ENCODE results near the gene OR52N1.

GRCh38 chr11:5809905-5810795 lies 19.1 kb upstream of the OR52N1 start:
- TF ChIP-seq CSDC2 (CRISPR knock-in tag; IDR thresholded peaks at IDR 0.05) (no peak), RARB (CRISPR knock-in tag; IDR thresholded peaks at IDR 0.05) (no peak), ZFP3 (CRISPR knock-in tag; IDR thresholded peaks at IDR 0.05) (no peak), ISL1 (CRISPR knock-in tag; IDR thresholded peaks at IDR 0.05) (no peak), PATZ1 (CRISPR knock-in tag; IDR thresholded peaks at IDR 0.05; ENCODE audit: borderline replicate concordance) (no peak), TOX (CRISPR knock-in tag; IDR thresholded peaks at IDR 0.05; ENCODE audit: borderline replicate concordance) (no peak), CSRNP3 (CRISPR knock-in tag; IDR thresholded peaks at IDR 0.05) (no peak), GLIS3 (CRISPR knock-in tag; IDR thresholded peaks at IDR 0.05) (no peak)
